K562 (cell line): ENCODE data around the gene TMEM151A.

Source experiments
- CREB1 ChIP-seq, 2 experiments: sonication (generic) in 1 of 2; formaldehyde crosslinking in 1 of 2; IDR thresholded peaks; 2 replicates each; pipeline versions ENCODE4 v1.6.1 to v1.8.0; 2012 to 2022; ENCODE audit warnings: inconsistent platforms in 1 of 2, mild to moderate bottlenecking in 1 of 2, missing genetic modification reagents in 1 of 2, moderate library complexity in 1 of 2
- EZH2 ChIP-seq: IDR thresholded peaks from 2 replicates; pipeline ENCODE4 v1.6.1; 2012; ENCODE audit warnings: low read depth, mild to moderate bottlenecking, inconsistent platforms, low read length, borderline replicate concordance
- FOXJ3 ChIP-seq: sonication (generic); formaldehyde crosslinking; IDR thresholded peaks from 2 replicates; pipeline ENCODE4 v1.4.0; 2020; ENCODE audit warnings: mild to moderate bottlenecking, missing genetic modification reagents
- GTF2A2 ChIP-seq: IDR thresholded peaks from 2 replicates; pipeline ENCODE4 v1.6.1; 2016; ENCODE audit warnings: mild to moderate bottlenecking, missing genetic modification characterization, missing compliant biosample characterization
- ZBTB33 ChIP-seq: sonication (generic); formaldehyde crosslinking; IDR thresholded peaks from 2 replicates; pipeline ENCODE4 v1.8.1; 2023; ENCODE audit warnings: mild to moderate bottlenecking, missing genetic modification reagents

- no peak for TF ChIP-seq ZBTB33 (CRISPR knock-in tag)
- TF ChIP-seq FOXJ3: no peak
- no peak for TF ChIP-seq EZH2
- no peak for TF ChIP-seq CREB1 (IDR thresholded peaks at IDR 0.05)
- no peak for TF ChIP-seq CREB1 (CRISPR knock-in tag; IDR thresholded peaks at IDR 0.05)
- TF ChIP-seq GTF2A2: no peak
Observed at GRCh38 chr11:66258473-66258893, 33.2 kb upstream of the TMEM151A start.
